GM23338 (cell line): Measurements from ENCODE around the gene FASTKD2. TPM values are rescaled to one million over a fixed set of nuclear protein-coding genes. Genes with fewer than 3 reads are reported as not detected.
A peak's percentile ranks its signal among the peaks of the same experiment; 100 is the strongest.

ENCODE experiments used
- ATAC-seq: fragments of 200-7000 bp; cut with Tn5 transposase; 3 replicates; pipeline ENCODE4 v1.9.1; 2020
- DNase-seq: peaks from one replicate; pipeline ENCODE4 v3.0.0-alpha.2; 2015; ENCODE audit warnings: low spot score
- H2AFZ ChIP-seq: fragments of 200-600 bp; sonication (generic); 2 replicates; pipeline ENCODE4 v1.8.0; 2016; ENCODE audit warnings: antibody characterized with exemption, mild to moderate bottlenecking, moderate library complexity
- H3F3A ChIP-seq: fragments of 200-600 bp; sonication (generic); replicated peaks from 2 replicates; pipeline ENCODE4 v1.8.0; 2017; ENCODE audit warnings: antibody characterized with exemption, mixed run types, low read depth
- H3K27ac ChIP-seq: fragments of 200-600 bp; sonication (generic); 2 replicates; pipeline ENCODE4 v1.6.1; 2016; ENCODE audit warnings: low read depth
- H3K27me3 ChIP-seq: fragments of 200-600 bp; sonication (generic); 2 replicates; pipeline ENCODE4 v1.8.0; 2016; ENCODE audit warnings: mild to moderate bottlenecking, mixed run types, moderate library complexity; ENCODE audit not compliant: insufficient read depth
- H3K36me3 ChIP-seq: fragments of 200-600 bp; sonication (generic); 2 replicates; pipeline ENCODE4 v1.8.0; 2016; ENCODE audit warnings: mild to moderate bottlenecking; ENCODE audit not compliant: insufficient read depth
- H3K4me1 ChIP-seq: fragments of 200-600 bp; sonication (generic); 2 replicates; pipeline ENCODE4 v1.8.0; 2016; ENCODE audit warnings: mild to moderate bottlenecking, moderate library complexity; ENCODE audit not compliant: insufficient read depth
- H3K4me2 ChIP-seq: fragments of 200-600 bp; sonication (generic); 2 replicates; pipeline ENCODE4 v1.7.1; 2017; ENCODE audit warnings: mixed run types
- H3K4me3 ChIP-seq: fragments of 200-600 bp; sonication (generic); 2 replicates; pipeline ENCODE4 v1.6.1; 2016; ENCODE audit warnings: mixed run types
- H3K79me2 ChIP-seq: fragments of 200-600 bp; sonication (generic); replicated peaks from 2 replicates; pipeline ENCODE4 v1.8.0; 2017; ENCODE audit warnings: mild to moderate bottlenecking; ENCODE audit not compliant: insufficient read depth
- H3K9me2 ChIP-seq: fragments of 200-600 bp; sonication (generic); 2 replicates; pipeline ENCODE4 v1.8.0; 2017; ENCODE audit not compliant: insufficient read depth
- H4K20me1 ChIP-seq: fragments of 200-600 bp; sonication (generic); replicated peaks from 2 replicates; pipeline ENCODE4 v1.8.0; 2017; ENCODE audit warnings: mild to moderate bottlenecking; ENCODE audit not compliant: insufficient read depth
- H3K27ac Mint-ChIP-seq: 2 replicates; pipeline ENCODE4 v1.8.0; 2020; ENCODE audit warnings: inconsistent platforms, mild to moderate bottlenecking, moderate library complexity, mixed read lengths
- H3K27me3 Mint-ChIP-seq: 3 replicates; pipeline ENCODE4 v1.8.0; 2022; ENCODE audit warnings: low read depth, mild to moderate bottlenecking, moderate library complexity, mixed read lengths, inconsistent platforms; ENCODE audit not compliant: insufficient read depth, poor library complexity
- H3K36me3 Mint-ChIP-seq: 3 replicates; pipeline ENCODE4 v1.8.0; 2021; ENCODE audit warnings: low read depth, mild to moderate bottlenecking, inconsistent platforms, moderate library complexity, mixed read lengths
- H3K4me1 Mint-ChIP-seq: 3 replicates; pipeline ENCODE4 v1.8.0; 2020; ENCODE audit warnings: mild to moderate bottlenecking, inconsistent platforms, mixed read lengths
- H3K4me3 Mint-ChIP-seq: 3 replicates; pipeline ENCODE4 v1.8.0; 2021; ENCODE audit warnings: moderate library complexity, mild to moderate bottlenecking, inconsistent platforms, mixed read lengths
- H3K9me3 Mint-ChIP-seq: 3 replicates; pipeline ENCODE4 v1.8.0; 2020; ENCODE audit warnings: moderate library complexity, mild to moderate bottlenecking, inconsistent platforms, mixed read lengths
- CTCF ChIP-seq, 2 experiments: fragments of 200-600 bp in 1 of 2; sonication (generic) in 1 of 2; conservative IDR thresholded peaks; 2 replicates each; pipeline versions ENCODE4 v1.5.1 to v1.6.1; 2016 to 2017; ENCODE audit warnings: antibody characterized with exemption in 2 of 2, low read depth in 2 of 2, mild to moderate bottlenecking in 2 of 2, moderate library complexity in 1 of 2
- ETS1 ChIP-seq: IDR thresholded peaks from 2 replicates; pipeline ENCODE4 v1.6.1; 2016; ENCODE audit warnings: antibody characterized with exemption
- JUNB ChIP-seq: IDR thresholded peaks from one replicate; pipeline ENCODE4 v1.6.1; 2016; ENCODE audit warnings: antibody characterized with exemption; ENCODE audit not compliant: unreplicated experiment
- NANOG ChIP-seq: IDR thresholded peaks from 2 replicates; pipeline ENCODE4 v1.6.1; 2016; ENCODE audit warnings: antibody characterized with exemption, borderline replicate concordance
- POLR2AphosphoS5 ChIP-seq: IDR thresholded peaks from 2 replicates; pipeline ENCODE4 v1.6.1; 2016; ENCODE audit warnings: antibody characterized with exemption, low read depth
- STAT1 ChIP-seq: IDR thresholded peaks from one replicate; pipeline ENCODE4 v1.6.1; 2016; ENCODE audit warnings: antibody characterized with exemption; ENCODE audit not compliant: unreplicated experiment
- ZNF462 ChIP-seq: fragments of 250-450 bp; sonication (Bioruptor Pico); IDR thresholded peaks from 2 replicates; pipeline ENCODE4 v1.5.0; 2020; ENCODE audit warnings: mild to moderate bottlenecking, moderate library complexity
- polyA plus RNA-seq: library from polyadenylated mRNA; unstranded; fragments of >200 nt; fragmentation: Nextera tagmentation; extraction: Ambion mirVana; gene quantifications from 2 replicates; pipeline ENCODE4 v1.2.1, GENCODE V29; 2016
- total RNA-seq: library from RNA; depleted of rRNA; stranded (reverse); fragments of >200 nt; shearing (Covaris generic); gene quantifications from 2 replicates; pipeline ENCODE4 v1.2.3, GENCODE V29; 2014

The FASTKD2 gene
- total and polyA plus RNA-seq, 2 experiments from 2014 or later: 20.5 to 48.7 TPM

DNA sequence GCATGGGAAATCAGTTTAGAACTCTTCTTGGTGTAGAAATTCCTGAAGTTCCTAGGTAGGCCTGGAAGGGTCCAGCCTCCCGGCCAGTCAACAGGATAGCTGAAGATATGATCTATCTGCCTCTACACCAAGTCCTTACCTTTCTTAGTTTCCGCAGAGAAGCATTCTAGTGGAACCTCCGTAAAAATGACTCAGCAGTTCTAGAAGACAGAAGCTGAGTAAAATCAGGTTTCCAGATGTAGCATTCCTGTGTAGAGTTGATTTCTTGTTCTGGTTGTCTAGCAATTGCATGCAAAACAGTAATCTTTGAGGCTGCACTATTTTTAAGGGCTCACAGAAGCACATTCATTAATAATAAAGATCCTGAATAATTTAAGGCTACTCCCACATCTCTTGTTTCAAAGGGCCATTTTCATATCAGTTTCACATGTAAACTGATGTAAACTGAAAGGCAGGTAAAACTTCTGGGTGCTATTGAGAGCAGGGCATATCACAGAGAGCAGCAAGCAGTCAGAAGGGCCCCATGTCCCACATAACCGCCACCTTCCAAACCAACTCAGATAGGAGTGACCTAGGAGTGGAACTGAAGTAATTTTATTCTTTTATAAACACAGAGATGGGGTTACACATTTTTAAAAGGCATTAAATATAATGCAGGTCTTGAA is 44.0 kb upstream of the FASTKD2 start:
- TF ChIP-seq POLR2AphosphoS5: no peak
- no peak for TF ChIP-seq ETS1
- TF ChIP-seq CTCF (conservative IDR thresholded peaks at IDR 0.05; ENCODE audit: low read depth in 2 of 2): no peak
- TF ChIP-seq NANOG: no peak
- TF ChIP-seq STAT1: no peak
- no peak for TF ChIP-seq ZNF462 (CRISPR knock-in tag)
- no peak for TF ChIP-seq JUNB
- Histone ChIP-seq H3K4me2 (no peak overlapping the region), H3K9me2 (peaks cover 3% of the 10 kb centered on the region; the same call in 1 of the 2 replicates), H3K4me1 (0 out of 2 replicates have a peak, but pooled peaks cover 5% of the 10 kb centered on the region), H3K27ac (no peak overlapping the region), H3K27me3 (no peaks in the 10 kb centered on the region), H4K20me1 (no peaks in the 10 kb centered on the region), H3K79me2 (no peaks in the 10 kb centered on the region), H3K36me3 (no peaks in the 10 kb centered on the region), H3F3A (no peaks in the 10 kb centered on the region), H2AFZ (peak overlapping the region; percentile 83; the same call in 1 of the 2 replicates), H3K4me3 (no peak overlapping the region)
- Mint-ChIP-seq H3K9me3 (peaks cover 7% of the 10 kb centered on the region; the same call in 2 of the 3 replicates), H3K4me1 (peaks cover 5% of the 10 kb centered on the region; the same call in 2 of the 3 replicates), H3K27ac (no peak overlapping the region; the same call in 1 of the 2 replicates), H3K4me3 (no peak overlapping the region), H3K27me3 (no peaks in the 10 kb centered on the region), H3K36me3 (no peaks in the 10 kb centered on the region)
- ATAC-seq (no peak), DNase-seq (no peak)
